ENCODE measurements around the gene KCTD21. TPM values are rescaled to one million over a fixed set of nuclear protein-coding genes. Genes with fewer than 3 reads are reported as not detected.

Gene KCTD21
- total and polyA plus RNA-seq, 2 donors (not counting 1 experiment from before 2014, with no cell fraction given) = 4.3 to 8.0 TPM

- DNase-seq = no peak
Measured at GRCh38 chr11:78237293-78238046, 49.0 kb upstream of the KCTD21 start.

More at GRCh38 chr11:78237293-78238046, 49.0 kb upstream of the KCTD21 start:
- no peak overlapping the region for H3K27ac ChIP-seq (ENCODE audit: low read length in 2 of 2)
- POLR2A ChIA-PET = no interaction called here
- H3K4me2 ChIP-seq (replicated peaks; ENCODE audit: low read depth, low read length, poor library complexity, severe bottlenecking) = no peak overlapping the region
- ATAC-seq (ENCODE audit: low read depth) = no peak
- CTCF ChIA-PET = interaction anchor here (0.5 to 1.7 kb wide), 3 partner anchors 10 to 327 kb away, joined by 3 to 7 read pairs (median 4); no protein-coding TSS in a partner anchor
- Mint-ChIP-seq H3K27me3 (no peaks in the 10 kb centered on the region), H3K9me3 (ENCODE audit: insufficient read depth) (peaks cover 11% of the 10 kb centered on the region), H3K4me3 (no peak overlapping the region), H3K27ac (no peak overlapping the region), H3K4me1 (peaks cover 4% of the 10 kb centered on the region)
- no peaks in the 10 kb centered on the region for H3K4me1 ChIP-seq (ENCODE audit: control insufficient read depth in 2 of 2, insufficient read depth in 2 of 2, low read length in 2 of 2)
- H3K36me3 ChIP-seq (replicated peaks in 1 of 2; ENCODE audit: control extremely low read depth in 1 of 2, control insufficient read depth in 1 of 2, extremely low read depth in 1 of 2, insufficient read depth in 2 of 2, low read length in 1 of 2) = no peaks in the 10 kb centered on the region
- no peak overlapping the region for H3K9ac ChIP-seq (ENCODE audit: low read length)
- no peak overlapping the region for H2AFZ ChIP-seq (ENCODE audit: insufficient read depth, low read depth, low read length, poor library complexity, severe bottlenecking)
- peaks cover 4 to 22% (median 18%) of the 10 kb centered on the region in 3 donors for H3K9me3 ChIP-seq (ENCODE audit: control extremely low read depth in 1 of 3, control insufficient read depth in 2 of 3, insufficient read depth in 1 of 3, low read length in 2 of 3)
- H4K20me1 ChIP-seq (ENCODE audit: control insufficient read depth, insufficient read depth, low read length, poor library complexity, severe bottlenecking) = no peaks in the 10 kb centered on the region
- H3K4me3 ChIP-seq (ENCODE audit: control extremely low read depth in 1 of 5, extremely low read depth in 1 of 5, insufficient read depth in 1 of 5, low read depth in 2 of 5, low read length in 4 of 5) = no peak overlapping the region
- intact Hi-C loops (cut with micrococcal nuclease) = no loop called here
- H3K79me2 ChIP-seq (ENCODE audit: control insufficient read depth, insufficient read depth, low read length) = peaks cover 3% of the 10 kb centered on the region
- TF ChIP-seq EZH2 (IDR thresholded peaks at IDR 0.05; ENCODE audit: borderline replicate concordance, insufficient read depth, low read depth, low read length, poor library complexity, severe bottlenecking) = no peak
- no peak for TF ChIP-seq CTCF (IDR thresholded peaks at IDR 0.05)
- no peaks in the 10 kb centered on the region for H3K27me3 ChIP-seq (replicated peaks in 1 of 4; ENCODE audit: control extremely low read depth in 1 of 4, control insufficient read depth in 3 of 4, insufficient read depth in 4 of 4, low read length in 3 of 4)
